Neural progenitor cell (in vitro differentiated cells): ENCODE results near the gene GJA4. TPM values are rescaled to one million over a fixed set of nuclear protein-coding genes. Genes with fewer than 3 reads are reported as not detected.

Experiments
- DNase-seq: peaks from one replicate; pipeline ENCODE4 v3.0.0-alpha.2; 2016; ENCODE audit warnings: low spot score
- H2AFZ ChIP-seq: fragments of 200-600 bp; sonication (generic); replicated peaks from 2 replicates; pipeline ENCODE4 v1.6.1; 2016; ENCODE audit warnings: antibody characterized with exemption
- H3F3A ChIP-seq: fragments of 200-600 bp; sonication (generic); 2 replicates; pipeline ENCODE4 v1.6.1; 2016; ENCODE audit warnings: antibody characterized with exemption, low read depth
- H3K27ac ChIP-seq: fragments of 200-600 bp; sonication (generic); 2 replicates; pipeline ENCODE4 v1.5.1; 2016; ENCODE audit warnings: mild to moderate bottlenecking
- H3K27me3 ChIP-seq: fragments of 200-600 bp; sonication (generic); 2 replicates; pipeline ENCODE4 v1.6.1; 2016; ENCODE audit warnings: mild to moderate bottlenecking, moderate library complexity
- H3K36me3 ChIP-seq: fragments of 200-600 bp; sonication (generic); 2 replicates; pipeline ENCODE4 v1.5.1; 2016
- H3K4me1 ChIP-seq: fragments of 200-600 bp; sonication (generic); 2 replicates; pipeline ENCODE4 v1.6.1; 2016; ENCODE audit warnings: mixed run types
- H3K4me2 ChIP-seq: fragments of 200-600 bp; sonication (generic); 2 replicates; pipeline ENCODE4 v1.6.1; 2016
- H3K4me3 ChIP-seq: fragments of 200-600 bp; sonication (generic); 2 replicates; pipeline ENCODE4 v1.5.1; 2016
- H3K79me2 ChIP-seq: fragments of 200-600 bp; sonication (generic); 2 replicates; pipeline ENCODE4 v1.6.1; 2016; ENCODE audit warnings: low read depth
- H3K9ac ChIP-seq: fragments of 200-600 bp; sonication (generic); 2 replicates; pipeline ENCODE4 v1.6.1; 2016
- H3K9me3 ChIP-seq: fragments of 200-600 bp; sonication (generic); 2 replicates; pipeline ENCODE4 v1.5.1; 2016; ENCODE audit warnings: low read depth
- H4K20me1 ChIP-seq: fragments of 200-600 bp; sonication (generic); 2 replicates; pipeline ENCODE4 v1.6.1; 2016; ENCODE audit warnings: low read depth
- H3K27ac Mint-ChIP-seq: 3 replicates; pipeline ENCODE4 v1.8.0; 2021; ENCODE audit warnings: mixed read lengths
- H3K27me3 Mint-ChIP-seq: 2 replicates; pipeline ENCODE4 v1.8.0; 2022; ENCODE audit warnings: low read depth, mild to moderate bottlenecking, inconsistent platforms, moderate library complexity, mixed read lengths; ENCODE audit not compliant: insufficient read depth
- H3K36me3 Mint-ChIP-seq: 3 replicates; pipeline ENCODE4 v1.8.0; 2021; ENCODE audit warnings: mixed read lengths
- H3K4me1 Mint-ChIP-seq: 3 replicates; pipeline ENCODE4 v1.8.0; 2021; ENCODE audit warnings: mixed read lengths
- H3K4me3 Mint-ChIP-seq: 3 replicates; pipeline ENCODE4 v1.8.0; 2021; ENCODE audit warnings: mild to moderate bottlenecking, moderate library complexity, mixed read lengths
- H3K9me3 Mint-ChIP-seq: 3 replicates; pipeline ENCODE4 v1.8.0; 2020; ENCODE audit warnings: mixed read lengths
- CTCF ChIP-seq: fragments of 200-600 bp; sonication (generic); IDR thresholded peaks from 2 replicates; pipeline ENCODE4 v1.5.1; 2017; ENCODE audit warnings: antibody characterized with exemption, mild to moderate bottlenecking
- EZH2 ChIP-seq: fragments of 200-600 bp; sonication (generic); IDR thresholded peaks from 2 replicates; pipeline ENCODE4 v1.6.1; 2017; ENCODE audit warnings: antibody characterized with exemption, mild to moderate bottlenecking, moderate library complexity
- EZH2phosphoT487 ChIP-seq: fragments of 200-600 bp; sonication (generic); IDR thresholded peaks from 2 replicates; pipeline ENCODE4 v1.6.1; 2017; ENCODE audit warnings: antibody characterized with exemption
- total RNA-seq: library from RNA; depleted of rRNA; stranded (reverse); fragments of >200 nt; gene quantifications from 2 replicates; pipeline ENCODE4 v1.2.3, GENCODE V29; 2015; ENCODE audit warnings: low replicate concordance

GJA4 gene
- total RNA-seq, 1 donor from 2014 or later: not detected

DNA sequence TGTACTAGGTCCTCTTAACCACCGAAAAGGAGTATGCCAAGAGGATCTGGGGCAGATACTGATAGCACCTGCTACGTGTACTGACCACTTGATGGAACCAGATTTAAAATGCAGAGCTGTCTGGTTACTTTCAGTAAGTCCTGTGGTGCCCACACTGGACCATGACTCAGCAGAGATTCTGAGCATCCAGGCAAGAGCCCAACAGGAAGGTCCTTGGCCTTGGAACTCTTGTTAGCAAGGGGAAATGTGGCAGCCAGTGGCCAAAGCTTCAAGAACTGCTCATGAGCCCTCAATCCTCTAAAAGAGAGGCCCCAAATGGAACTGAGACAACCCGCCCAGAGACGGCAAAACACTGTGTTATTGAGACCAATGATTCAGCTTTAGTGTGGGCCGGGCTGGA lies 42.2 kb upstream of the GJA4 start:
- H3K27me3 Mint-ChIP-seq: peaks cover 26% of the 10 kb centered on the region
- H3K4me1 Mint-ChIP-seq: peaks cover 10% of the 10 kb centered on the region
- H4K20me1 ChIP-seq: no peaks in the 10 kb centered on the region
- H3K4me3 Mint-ChIP-seq: no peak overlapping the region
- H3K9me3 Mint-ChIP-seq: no peaks in the 10 kb centered on the region
- no peak overlapping the region for H2AFZ ChIP-seq
- H3K79me2 ChIP-seq: no peaks in the 10 kb centered on the region
- no peak overlapping the region for H3K4me3 ChIP-seq
- no peaks in the 10 kb centered on the region for H3K27me3 ChIP-seq
- no peaks in the 10 kb centered on the region for H3K9me3 ChIP-seq
- no peaks in the 10 kb centered on the region for H3K36me3 ChIP-seq
- H3K27ac Mint-ChIP-seq: no peak overlapping the region
- no peak overlapping the region for H3K9ac ChIP-seq
- no peaks in the 10 kb centered on the region for H3K36me3 Mint-ChIP-seq
- H3K4me2 ChIP-seq: peak overlapping the region; percentile 52
- TF ChIP-seq EZH2 (no peak), EZH2phosphoT487 (no peak), CTCF (no peak)
- H3F3A ChIP-seq: peaks cover 8% of the 10 kb centered on the region
- H3K27ac ChIP-seq: no peak overlapping the region
- DNase-seq: no peak
- H3K4me1 ChIP-seq: peaks cover 10% of the 10 kb centered on the region

- Mint-ChIP-seq H3K36me3 (no peaks in the 10 kb centered on the region), H3K9me3 (peaks cover 3% of the 10 kb centered on the region), H3K4me1 (peaks cover 10% of the 10 kb centered on the region), H3K27me3 (peaks cover 16% of the 10 kb centered on the region), H3K4me3 (no peak overlapping the region), H3K27ac (no peak overlapping the region)
- peaks cover 8% of the 10 kb centered on the region for H3F3A ChIP-seq
- no peak overlapping the region for H3K27ac ChIP-seq
- H3K9me3 ChIP-seq: no peaks in the 10 kb centered on the region
- H3K4me3 ChIP-seq: no peak overlapping the region
- TF ChIP-seq EZH2: no peak
- no peak for TF ChIP-seq EZH2phosphoT487
- peak; percentile 15 for TF ChIP-seq CTCF
- no peaks in the 10 kb centered on the region for H4K20me1 ChIP-seq
- no peak for DNase-seq
- no peak overlapping the region for H3K9ac ChIP-seq
- peaks cover 10% of the 10 kb centered on the region for H3K4me1 ChIP-seq
- H3K79me2 ChIP-seq: no peaks in the 10 kb centered on the region
- H3K27me3 ChIP-seq: no peaks in the 10 kb centered on the region
- H2AFZ ChIP-seq: no peak overlapping the region
- no peaks in the 10 kb centered on the region for H3K36me3 ChIP-seq
- no peak overlapping the region for H3K4me2 ChIP-seq
Measured at GRCh38 chr1:34753163-34753562, 39.6 kb upstream of the GJA4 start.

- H4K20me1 ChIP-seq: no peaks in the 10 kb centered on the region
- H3K4me1 ChIP-seq: peaks cover 6% of the 10 kb centered on the region
- Mint-ChIP-seq H3K27me3 (peaks cover 9% of the 10 kb centered on the region), H3K27ac (no peak within 1 kb of the TSS), H3K9me3 (peaks cover 3% of the 10 kb centered on the region), H3K4me3 (no peak within 1 kb of the TSS), H3K4me1 (peaks cover 2% of the 10 kb centered on the region), H3K36me3 (no peaks in the 10 kb centered on the region)
- TF ChIP-seq CTCF: no peak
- no peak for TF ChIP-seq EZH2
- no peak for TF ChIP-seq EZH2phosphoT487
- H3K27me3 ChIP-seq: no peaks in the 10 kb centered on the region
- peak within 1 kb of the TSS; percentile 42 for H2AFZ ChIP-seq
- H3K27ac ChIP-seq: no peak within 1 kb of the TSS
- H3K9ac ChIP-seq: no peak within 1 kb of the TSS
- H3K79me2 ChIP-seq: no peaks in the 10 kb centered on the region
- no peak within 1 kb of the TSS for H3K4me2 ChIP-seq
- no peaks in the 10 kb centered on the region for H3K9me3 ChIP-seq
- H3F3A ChIP-seq: peaks cover 1% of the 10 kb centered on the region
- no peaks in the 10 kb centered on the region for H3K36me3 ChIP-seq
- no peak for DNase-seq
- H3K4me3 ChIP-seq: no peak within 1 kb of the TSS
Measured at GRCh38 chr1:34754964-34755637, 37.7 kb upstream of the GJA4 start, which contains the start of gene GJB5. GJB5 (plus strand) TSS chr1:34755047; CDS start chr1:34757331, 2,284 bp downstream.
